ENCODE results near the gene CKB.

CKB gene

DNA sequence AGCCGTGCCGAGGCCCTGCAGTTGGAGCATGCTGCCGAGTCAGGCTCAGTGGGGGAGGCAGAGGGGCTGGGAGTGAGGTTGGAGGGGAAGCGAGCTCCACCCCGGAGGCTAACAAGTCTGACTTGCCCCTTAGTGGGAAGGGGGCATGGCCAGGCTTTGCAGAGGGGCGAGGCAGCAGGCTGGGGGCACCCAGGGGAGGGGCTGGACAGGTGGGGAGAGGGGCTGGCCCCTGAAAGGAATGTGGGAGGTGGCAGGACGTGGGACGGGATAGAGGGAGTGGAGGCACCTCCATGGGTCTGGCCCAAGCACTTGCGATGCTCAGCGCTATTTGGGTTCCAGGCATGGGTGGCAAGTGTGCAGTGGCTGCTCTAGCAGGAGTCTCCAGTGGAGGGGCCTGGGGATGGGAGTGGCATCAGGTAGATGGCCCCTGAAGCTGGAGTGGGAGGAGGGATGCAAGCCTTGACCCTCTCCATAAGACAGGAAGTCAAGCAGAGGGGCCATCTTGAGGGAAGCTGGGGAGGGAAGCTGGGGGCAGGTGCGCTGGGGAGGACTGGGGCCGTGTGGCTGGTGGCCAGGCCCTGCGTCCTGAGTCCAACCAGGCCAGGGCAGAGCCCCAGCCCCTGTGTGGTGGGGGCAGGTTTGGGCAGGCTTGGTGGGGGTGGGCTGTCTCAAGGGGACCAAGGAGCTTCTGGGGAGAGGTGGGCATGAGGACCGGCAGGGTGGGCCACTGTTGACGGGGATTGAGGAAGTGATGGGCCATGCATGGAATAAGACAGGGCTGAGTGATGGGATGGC lies 9.0 kb upstream of the CKB start:
- ChIA-PET CTCF (interaction anchor here (1.1 to 5.4 kb wide), 5 partner anchors 12 to 26 kb away, joined by 3 to 46 read pairs (median 4); no protein-coding TSS in a partner anchor), POLR2A (no interaction called here)
- Histone ChIP-seq H3K27ac (ENCODE audit: insufficient read depth in 1 of 2, low read depth in 1 of 2, low read length in 2 of 2, poor library complexity in 1 of 2, severe bottlenecking in 2 of 2) (no peak overlapping the region), H3K36me3 (ENCODE audit: control insufficient read depth in 4 of 4, insufficient read depth in 4 of 4, low read length in 3 of 4) (peaks cover 0 to 49% (median 20%) of the 10 kb centered on the region in 4 experiments), H3K9me3 (ENCODE audit: control extremely low read depth in 1 of 5, control insufficient read depth in 4 of 5, insufficient read depth in 2 of 5, low read depth in 1 of 5, low read length in 4 of 5) (no peaks in the 10 kb centered on the region), H3K27me3 (replicated peaks in 2 of 5; ENCODE audit: control insufficient read depth in 4 of 5, insufficient read depth in 5 of 5, low read length in 4 of 5) (no peaks in the 10 kb centered on the region), H3K4me3 (ENCODE audit: control insufficient read depth in 1 of 7, extremely low read depth in 1 of 7, insufficient read depth in 4 of 7, low read depth in 2 of 7, low read length in 6 of 7) (no peak overlapping the region), H3K4me1 (ENCODE audit: control extremely low read depth in 1 of 4, control insufficient read depth in 4 of 4, insufficient read depth in 4 of 4, low read length in 3 of 4) (peaks cover 0 to 35% (median 26%) of the 10 kb centered on the region in 4 experiments)
- no peak for DNase-seq
- 96% methylated on average over 14 of the region's 15 CpGs for WGBS (ENCODE audit: insufficient coverage)

- Histone ChIP-seq H3K4me3 (ENCODE audit: control insufficient read depth in 1 of 7, extremely low read depth in 1 of 7, insufficient read depth in 4 of 7, low read depth in 2 of 7, low read length in 6 of 7) (no peak overlapping the region), H3K36me3 (ENCODE audit: control insufficient read depth in 4 of 4, insufficient read depth in 4 of 4, low read length in 3 of 4) (peaks cover 0 to 49% (median 18%) of the 10 kb centered on the region in 4 experiments), H3K27me3 (replicated peaks in 2 of 5; ENCODE audit: control insufficient read depth in 4 of 5, insufficient read depth in 5 of 5, low read length in 4 of 5) (no peaks in the 10 kb centered on the region), H3K27ac (ENCODE audit: insufficient read depth in 1 of 2, low read depth in 1 of 2, low read length in 2 of 2, poor library complexity in 1 of 2, severe bottlenecking in 2 of 2) (no peak overlapping the region), H3K9me3 (ENCODE audit: control extremely low read depth in 1 of 5, control insufficient read depth in 4 of 5, insufficient read depth in 2 of 5, low read depth in 1 of 5, low read length in 4 of 5) (no peaks in the 10 kb centered on the region), H3K4me1 (ENCODE audit: control extremely low read depth in 1 of 4, control insufficient read depth in 4 of 4, insufficient read depth in 4 of 4, low read length in 3 of 4) (peaks cover 0 to 42% (median 30%) of the 10 kb centered on the region in 4 experiments)
- no peak for DNase-seq
- ChIA-PET CTCF (interaction anchor here (0.8 to 5.4 kb wide), 7 partner anchors 11 to 28 kb away, joined by 3 to 46 read pairs (median 3); no protein-coding TSS in a partner anchor), POLR2A (no interaction called here)
- 90% methylated on average over 11 of the region's 11 CpGs for WGBS (ENCODE audit: insufficient coverage)
Measured at GRCh38 chr14:103530831-103531230, 8.2 kb upstream of the CKB start.

DNA sequence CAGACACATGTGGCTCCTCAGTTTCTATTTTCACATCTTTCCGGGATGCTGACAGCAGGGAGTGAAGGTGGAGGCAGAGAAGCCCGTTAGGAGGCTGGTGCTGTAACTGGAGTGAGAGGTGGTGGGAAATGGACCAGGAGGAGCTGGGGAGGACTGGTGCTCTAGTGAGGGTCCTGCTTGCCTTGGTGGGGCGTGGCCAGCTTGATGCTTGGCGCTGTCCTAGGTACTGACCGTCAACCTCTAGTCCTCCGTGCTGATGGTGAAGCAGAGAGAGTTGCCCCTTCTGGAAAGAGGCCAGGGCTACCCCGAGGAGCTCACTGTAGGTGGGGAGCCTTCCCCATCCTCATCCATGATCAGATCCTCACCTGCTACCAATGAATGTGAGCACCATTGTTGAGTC lies 7.8 kb upstream of the CKB start:
- Histone ChIP-seq H3K27me3 (replicated peaks in 2 of 5; ENCODE audit: control insufficient read depth in 4 of 5, insufficient read depth in 5 of 5, low read length in 4 of 5) (no peaks in the 10 kb centered on the region), H3K27ac (ENCODE audit: insufficient read depth in 1 of 2, low read depth in 1 of 2, low read length in 2 of 2, poor library complexity in 1 of 2, severe bottlenecking in 2 of 2) (no peak overlapping the region), H3K36me3 (ENCODE audit: control insufficient read depth in 4 of 4, insufficient read depth in 4 of 4, low read length in 3 of 4) (peaks cover 0 to 46% (median 14%) of the 10 kb centered on the region in 4 experiments), H3K4me3 (ENCODE audit: control insufficient read depth in 1 of 7, extremely low read depth in 1 of 7, insufficient read depth in 4 of 7, low read depth in 2 of 7, low read length in 6 of 7) (peak overlapping the region in 4 of 7 experiments; percentile 83 to 88 (median 86)), H3K4me1 (ENCODE audit: control extremely low read depth in 1 of 4, control insufficient read depth in 4 of 4, insufficient read depth in 4 of 4, low read length in 3 of 4) (peaks cover 0 to 42% (median 30%) of the 10 kb centered on the region in 4 experiments), H3K9me3 (ENCODE audit: control extremely low read depth in 1 of 5, control insufficient read depth in 4 of 5, insufficient read depth in 2 of 5, low read depth in 1 of 5, low read length in 4 of 5) (no peaks in the 10 kb centered on the region)
- ChIA-PET CTCF (interaction anchor here (0.8 to 5.4 kb wide), 4 partner anchors 11 to 28 kb away, joined by 3 to 46 read pairs (median 3); no protein-coding TSS in a partner anchor), POLR2A (interaction anchor here (0.5 to 1.1 kb wide), 2 partner anchors 9 to 596 kb away, joined by 3 to 4 read pairs; no protein-coding TSS in a partner anchor)
- peak in 2 of 3 donors; percentile 35 to 40 for DNase-seq
- 93% methylated on average over 7 of the region's 7 CpGs for WGBS (ENCODE audit: insufficient coverage)

DNA sequence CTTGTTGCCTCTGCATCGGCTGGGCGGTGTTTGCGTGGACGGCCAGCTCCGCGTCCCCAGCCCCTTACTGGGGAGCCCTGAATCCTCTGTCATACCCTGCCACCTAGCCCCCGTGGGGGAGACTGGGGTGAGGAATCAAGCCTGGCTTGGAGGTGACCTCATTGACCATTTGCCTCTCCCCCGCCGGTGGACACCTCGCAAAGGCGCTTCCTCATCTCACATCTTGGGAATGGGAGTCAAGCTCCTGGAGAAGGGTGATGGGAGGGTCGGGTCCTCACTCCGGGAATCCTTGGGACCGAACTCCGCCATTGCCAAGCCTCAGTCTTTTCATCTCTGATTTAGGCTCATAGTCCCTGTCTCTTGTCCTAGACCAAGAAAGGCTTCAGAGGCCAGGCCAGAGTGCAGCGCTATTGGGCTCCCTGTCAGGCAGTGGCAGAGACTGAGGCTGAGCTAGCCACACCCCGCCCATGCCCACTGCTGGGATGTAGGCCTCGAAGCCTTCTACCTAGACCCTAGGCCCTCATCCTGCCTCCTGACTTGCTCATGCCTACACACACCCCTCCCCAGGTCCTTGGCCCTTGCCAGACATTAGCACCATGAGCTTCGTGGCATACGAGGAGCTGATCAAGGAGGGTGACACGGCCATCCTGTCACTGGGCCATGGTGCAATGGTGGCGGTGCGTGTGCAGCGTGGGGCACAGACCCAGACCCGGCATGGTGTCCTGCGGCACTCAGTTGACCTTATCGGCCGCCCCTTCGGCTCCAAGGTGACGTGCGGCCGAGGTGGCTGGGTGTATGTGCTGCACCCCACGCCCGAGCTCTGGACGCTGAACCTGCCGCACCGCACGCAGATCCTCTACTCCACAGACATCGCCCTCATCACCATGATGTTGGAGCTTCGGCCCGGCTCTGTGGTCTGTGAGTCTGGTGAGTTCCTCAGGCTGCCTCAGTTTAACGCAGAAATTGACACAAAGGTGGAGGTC lies 7.0 kb upstream of the CKB start:
- DNase-seq, result no peak
- CTCF ChIA-PET, result interaction anchor here (0.8 to 5.4 kb wide), 4 partner anchors 10 to 35 kb away, joined by 3 to 46 read pairs (median 3); no protein-coding TSS in a partner anchor
- 66% methylated on average over 36 of the region's 42 CpGs for WGBS (ENCODE audit: insufficient coverage)

DNA sequence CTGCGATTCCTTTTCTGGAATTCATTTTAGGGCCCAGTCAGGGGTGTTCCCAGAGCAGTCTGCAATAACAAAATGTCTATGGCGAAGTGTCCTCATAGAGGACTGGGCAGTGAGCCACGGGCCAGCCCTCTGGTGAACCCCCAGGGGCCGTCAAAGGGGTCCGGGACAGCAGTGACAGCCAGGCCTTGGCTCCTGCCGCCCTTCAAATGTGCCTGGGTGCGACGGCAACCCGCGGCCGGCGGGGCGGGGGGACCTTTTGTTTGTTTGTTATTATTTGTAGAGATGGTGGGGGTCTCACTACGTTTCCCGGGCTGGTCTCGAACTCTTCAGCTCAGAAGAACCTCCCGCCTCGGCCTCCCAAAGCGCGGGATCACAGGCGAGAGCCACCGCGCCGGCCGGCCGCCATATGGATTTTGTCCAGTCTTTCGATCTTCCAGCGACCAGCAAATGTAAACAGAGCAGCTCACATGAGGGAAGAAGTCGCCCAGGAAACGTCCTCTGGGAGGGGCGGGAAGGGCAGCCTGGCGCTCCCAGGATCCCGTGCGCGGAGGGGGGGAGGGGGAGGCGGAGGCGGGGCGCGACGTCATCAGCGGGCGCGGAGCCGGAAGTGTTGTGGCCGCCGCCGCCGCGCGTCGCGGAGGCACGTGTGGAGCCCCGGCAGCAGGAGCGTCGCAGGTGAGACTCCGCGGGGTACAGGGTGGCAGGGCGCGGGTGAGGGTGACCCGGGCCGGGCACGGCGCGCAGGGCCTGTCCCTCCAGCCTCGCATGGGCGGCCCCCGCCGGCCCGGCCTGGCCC lies 6.2 kb upstream of the CKB start, which contains the start of gene TRMT61A:
Gene TRMT61A (plus strand): TSS at position 610 of the 796 bp plus-strand sequence. CDS start 783 bp downstream, outside the sequence.
- H3K27me3 ChIP-seq (replicated peaks in 2 of 5; ENCODE audit: control insufficient read depth in 4 of 5, insufficient read depth in 5 of 5, low read length in 4 of 5), result peaks cover 0 to 5% (median 2%) of the 10 kb centered on the region in 5 experiments
- CTCF ChIA-PET, result interaction anchor here (0.7 to 5.4 kb wide), 4 partner anchors 9 to 28 kb away, joined by 3 to 46 read pairs (median 5); no protein-coding TSS in a partner anchor
- peaks cover 0 to 35% (median 8%) of the 10 kb centered on the region in 4 experiments for H3K36me3 ChIP-seq (ENCODE audit: control insufficient read depth in 4 of 4, insufficient read depth in 4 of 4, low read length in 3 of 4)
- POLR2A ChIA-PET, result interaction anchor here (0.6 kb wide), 1 partner anchor 955 kb away, joined by 3 read pairs; no protein-coding TSS in a partner anchor
- H3K27ac ChIP-seq (ENCODE audit: insufficient read depth in 1 of 2, low read depth in 1 of 2, low read length in 2 of 2, poor library complexity in 1 of 2, severe bottlenecking in 2 of 2), result peak within 1 kb of the TSS; percentile 70 to 87
- peaks cover 0 to 50% (median 31%) of the 10 kb centered on the region in 4 experiments for H3K4me1 ChIP-seq (ENCODE audit: control extremely low read depth in 1 of 4, control insufficient read depth in 4 of 4, insufficient read depth in 4 of 4, low read length in 3 of 4)
- 6% methylated on average over 38 of the region's 70 CpGs for WGBS (ENCODE audit: insufficient coverage)
- DNase-seq, result peak; percentile 59 to 71 (median 68)
- H3K4me3 ChIP-seq (ENCODE audit: control insufficient read depth in 1 of 7, extremely low read depth in 1 of 7, insufficient read depth in 4 of 7, low read depth in 2 of 7, low read length in 6 of 7), result peak within 1 kb of the TSS; percentile 58 to 95 (median 84)
- H3K9me3 ChIP-seq (ENCODE audit: control extremely low read depth in 1 of 5, control insufficient read depth in 4 of 5, insufficient read depth in 2 of 5, low read depth in 1 of 5, low read length in 4 of 5), result peaks cover 0 to 2% (median 0%) of the 10 kb centered on the region in 5 experiments

More for the DNA sequence above, 7.0 kb upstream of the CKB start:
- no peaks in the 10 kb centered on the region for H3K27me3 ChIP-seq (replicated peaks in 2 of 5; ENCODE audit: control insufficient read depth in 4 of 5, insufficient read depth in 5 of 5, low read length in 4 of 5)
- peaks cover 0 to 43% (median 11%) of the 10 kb centered on the region in 4 experiments for H3K36me3 ChIP-seq (ENCODE audit: control insufficient read depth in 4 of 4, insufficient read depth in 4 of 4, low read length in 3 of 4)
- no peaks in the 10 kb centered on the region for H3K9me3 ChIP-seq (ENCODE audit: control extremely low read depth in 1 of 5, control insufficient read depth in 4 of 5, insufficient read depth in 2 of 5, low read depth in 1 of 5, low read length in 4 of 5)
- H3K27ac ChIP-seq (ENCODE audit: insufficient read depth in 1 of 2, low read depth in 1 of 2, low read length in 2 of 2, poor library complexity in 1 of 2, severe bottlenecking in 2 of 2), result peak overlapping the region; percentile 66 to 80
- H3K4me1 ChIP-seq (ENCODE audit: control extremely low read depth in 1 of 4, control insufficient read depth in 4 of 4, insufficient read depth in 4 of 4, low read length in 3 of 4), result peaks cover 0 to 43% (median 30%) of the 10 kb centered on the region in 4 experiments
- POLR2A ChIA-PET, result interaction anchor here (0.5 to 1.1 kb wide), 3 partner anchors 8 to 956 kb away, joined by 3 to 4 read pairs (median 3); no protein-coding TSS in a partner anchor
- peak overlapping the region; percentile 58 to 95 (median 84) for H3K4me3 ChIP-seq (ENCODE audit: control insufficient read depth in 1 of 7, extremely low read depth in 1 of 7, insufficient read depth in 4 of 7, low read depth in 2 of 7, low read length in 6 of 7)
